Measurements from ENCODE around the gene BMP7.

BMP7 gene

GRCh38 chr20:57166568-57167291 lies 99.7 kb downstream of the BMP7 start:
- FAIRE-seq (no peak), DNase-seq (ENCODE audit: insufficient read length, low spot score) (no peak)
- no peak for TF ChIP-seq CTCF (IDR thresholded peaks at IDR 0.05; ENCODE audit: insufficient read depth, missing control alignments)

- DNase-seq (ENCODE audit: insufficient read length, low spot score) (no peak), FAIRE-seq (no peak)
- no peak for TF ChIP-seq CTCF (IDR thresholded peaks at IDR 0.05; ENCODE audit: insufficient read depth, missing control alignments)
Measured at GRCh38 chr20:57165427-57166004, 100.9 kb downstream of the BMP7 start.

- FAIRE-seq: no peak
- TF ChIP-seq CTCF (IDR thresholded peaks at IDR 0.05; ENCODE audit: insufficient read depth, missing control alignments): no peak
- DNase-seq (ENCODE audit: insufficient read length, low spot score): no peak
Measured at GRCh38 chr20:57164872-57165271, 101.6 kb downstream of the BMP7 start.

- TF ChIP-seq CTCF (IDR thresholded peaks at IDR 0.05; ENCODE audit: insufficient read depth, missing control alignments): no peak
- FAIRE-seq (no peak), DNase-seq (ENCODE audit: insufficient read length, low spot score) (no peak)
Measured at GRCh38 chr20:57163041-57163440, 103.4 kb downstream of the BMP7 start.

DNA sequence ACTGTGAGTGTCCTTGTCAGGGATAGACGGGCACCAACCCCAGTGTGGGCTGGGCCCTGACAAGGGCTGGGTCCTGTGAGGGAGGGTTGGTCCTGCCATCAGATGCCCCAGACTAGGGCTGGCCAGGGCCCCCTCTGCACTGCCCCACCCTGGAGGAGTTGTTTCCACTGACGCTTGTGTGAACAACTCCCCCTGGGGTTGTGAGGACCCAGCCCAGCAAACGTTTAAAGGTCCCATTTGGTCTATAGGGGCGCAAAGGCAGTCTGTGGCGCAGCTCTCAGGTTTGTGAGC lies 104.1 kb downstream of the BMP7 start:
- TF ChIP-seq CTCF (IDR thresholded peaks at IDR 0.05; ENCODE audit: insufficient read depth, missing control alignments): no peak
- FAIRE-seq (no peak), DNase-seq (ENCODE audit: insufficient read length, low spot score) (no peak)

DNA sequence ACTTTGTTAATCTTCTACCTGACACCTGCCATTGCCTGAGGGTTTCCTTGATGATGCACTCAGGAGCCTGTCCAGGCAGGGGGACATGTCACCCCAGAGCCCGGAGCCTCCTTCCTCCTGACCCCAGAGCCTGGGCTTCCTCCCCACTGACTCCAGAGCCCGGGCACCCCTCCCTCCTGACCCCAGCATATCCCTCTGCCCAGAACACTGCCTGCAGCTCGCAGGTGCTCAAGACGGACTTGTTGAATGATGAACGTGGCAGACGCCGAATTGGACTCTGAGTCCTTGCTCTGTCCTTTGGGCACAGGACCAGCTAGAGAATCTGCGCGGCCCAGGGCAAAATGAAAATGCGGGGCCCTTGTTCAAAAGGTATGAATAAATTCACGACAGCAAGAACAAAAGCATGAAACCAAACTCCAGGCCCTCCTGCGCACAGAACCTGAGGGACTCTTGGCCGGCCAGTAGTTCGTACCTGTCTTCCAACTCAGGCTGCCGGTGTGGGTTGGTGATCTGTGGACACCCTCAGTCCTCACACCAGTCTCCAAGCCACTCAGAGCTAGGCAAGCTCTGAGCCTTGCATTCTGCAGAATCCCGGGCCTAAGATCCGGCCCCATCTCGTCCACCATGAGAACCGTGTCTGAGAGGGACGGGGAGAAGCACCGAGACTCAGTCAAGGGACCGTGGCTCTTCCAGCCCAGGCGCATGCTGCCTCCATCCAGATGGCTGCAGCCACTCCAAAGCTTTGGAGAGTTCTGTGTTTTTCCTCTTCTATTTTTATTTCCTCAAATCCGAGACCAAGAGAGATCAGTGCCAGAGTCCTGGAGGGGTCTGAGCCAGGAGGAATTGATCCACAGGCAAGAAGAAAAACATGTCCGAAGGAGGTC lies 104.7 kb downstream of the BMP7 start:
- DNase-seq (ENCODE audit: insufficient read length, low spot score) (no peak), FAIRE-seq (no peak)
- TF ChIP-seq CTCF (IDR thresholded peaks at IDR 0.05; ENCODE audit: insufficient read depth, missing control alignments): no peak

Measured in D721Med (cell line).